K562 (cell line): Measurements from ENCODE around the gene MAN2B1.

ENCODE experiments used
- CBFA2T2 ChIP-seq: fragments of 450-650 bp; conservative IDR thresholded peaks from 2 replicates; pipeline ENCODE4 v1.6.1; 2017; ENCODE audit warnings: mild to moderate bottlenecking
- ETV1 ChIP-seq: fragments of 450-650 bp; conservative IDR thresholded peaks from 2 replicates; pipeline ENCODE4 v1.6.1; 2016; ENCODE audit warnings: missing genetic modification characterization, control low read depth, low read depth, missing compliant biosample characterization
- HCFC1 ChIP-seq: IDR thresholded peaks from 2 replicates; pipeline ENCODE4 v1.6.1; 2012; ENCODE audit warnings: low read depth, low read length, improper control_type of control experiment
- MAFK ChIP-seq: IDR thresholded peaks from 2 replicates; pipeline ENCODE4 v1.6.1; 2011; ENCODE audit warnings: low read length, improper control_type of control experiment
- SAFB ChIP-seq: fragments of 200-400 bp; formaldehyde crosslinking; IDR thresholded peaks from 2 replicates; pipeline ENCODE4 v1.6.1; 2017; ENCODE audit warnings: low read depth, low read length, borderline replicate concordance
- SIN3A ChIP-seq, 2 experiments: fragments of 150-350 bp in 1 of 2; IDR thresholded peaks; 2 replicates each; pipeline ENCODE4 v1.6.1; 2011 to 2016; ENCODE audit warnings: borderline replicate concordance in 2 of 2, low read depth in 2 of 2, low read length in 2 of 2, mild to moderate bottlenecking in 2 of 2, moderate library complexity in 2 of 2; ENCODE audit not compliant: control insufficient read depth in 1 of 2
- USF2 ChIP-seq: sonication (generic); formaldehyde crosslinking; IDR thresholded peaks from 2 replicates; pipeline ENCODE4 v1.5.0; 2020; ENCODE audit warnings: missing genetic modification reagents
- ZNF398 ChIP-seq: fragments of 250-450 bp; sonication (Bioruptor Pico); IDR thresholded peaks from 2 replicates; pipeline ENCODE4 v1.8.0; 2021; ENCODE audit warnings: moderate library complexity, mild to moderate bottlenecking, inconsistent platforms
- ZNF592 ChIP-seq: fragments of 450-650 bp; IDR thresholded peaks from 2 replicates; pipeline ENCODE4 v1.6.1; 2017; ENCODE audit warnings: antibody characterized with exemption, mild to moderate bottlenecking
- TF ChIP-seq, protein P1 (sequence below): fragments of 450-650 bp; conservative IDR thresholded peaks from 2 replicates; pipeline ENCODE4 v1.6.1; 2016; ENCODE audit warnings: missing genetic modification characterization, low read depth, mild to moderate bottlenecking, control low read depth, missing compliant biosample characterization
- TF ChIP-seq, protein P2 (sequence below): fragments of 250-450 bp; sonication (Bioruptor Pico); IDR thresholded peaks from 2 replicates; pipeline ENCODE4 v1.8.0; 2022; ENCODE audit warnings: inconsistent platforms, mild to moderate bottlenecking, moderate library complexity, borderline replicate concordance

GRCh38 chr19:12692960-12693359 lies 26.4 kb upstream of the MAN2B1 start:
- TF ChIP-seq MAFK (no peak), ZNF398 (CRISPR knock-in tag) (no peak), SAFB (no peak), ETV1 (tag) (no peak), SIN3A (IDR thresholded peaks at IDR 0.05; ENCODE audit: borderline replicate concordance in 2 of 2, control insufficient read depth in 1 of 2, low read depth in 2 of 2, low read length in 2 of 2) (no peak), ZNF592 (no peak), USF2 (CRISPR knock-in tag) (no peak), HCFC1 (no peak), CBFA2T2 (no peak)
- TF ChIP-seq, protein P1, sequence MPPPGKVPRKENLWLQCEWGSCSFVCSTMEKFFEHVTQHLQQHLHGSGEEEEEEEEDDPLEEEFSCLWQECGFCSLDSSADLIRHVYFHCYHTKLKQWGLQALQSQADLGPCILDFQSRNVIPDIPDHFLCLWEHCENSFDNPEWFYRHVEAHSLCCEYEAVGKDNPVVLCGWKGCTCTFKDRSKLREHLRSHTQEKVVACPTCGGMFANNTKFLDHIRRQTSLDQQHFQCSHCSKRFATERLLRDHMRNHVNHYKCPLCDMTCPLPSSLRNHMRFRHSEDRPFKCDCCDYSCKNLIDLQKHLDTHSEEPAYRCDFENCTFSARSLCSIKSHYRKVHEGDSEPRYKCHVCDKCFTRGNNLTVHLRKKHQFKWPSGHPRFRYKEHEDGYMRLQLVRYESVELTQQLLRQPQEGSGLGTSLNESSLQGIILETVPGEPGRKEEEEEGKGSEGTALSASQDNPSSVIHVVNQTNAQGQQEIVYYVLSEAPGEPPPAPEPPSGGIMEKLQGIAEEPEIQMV, result no peak
- TF ChIP-seq, protein P2, sequence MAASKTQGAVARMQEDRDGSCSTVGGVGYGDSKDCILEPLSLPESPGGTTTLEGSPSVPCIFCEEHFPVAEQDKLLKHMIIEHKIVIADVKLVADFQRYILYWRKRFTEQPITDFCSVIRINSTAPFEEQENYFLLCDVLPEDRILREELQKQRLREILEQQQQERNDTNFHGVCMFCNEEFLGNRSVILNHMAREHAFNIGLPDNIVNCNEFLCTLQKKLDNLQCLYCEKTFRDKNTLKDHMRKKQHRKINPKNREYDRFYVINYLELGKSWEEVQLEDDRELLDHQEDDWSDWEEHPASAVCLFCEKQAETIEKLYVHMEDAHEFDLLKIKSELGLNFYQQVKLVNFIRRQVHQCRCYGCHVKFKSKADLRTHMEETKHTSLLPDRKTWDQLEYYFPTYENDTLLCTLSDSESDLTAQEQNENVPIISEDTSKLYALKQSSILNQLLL (CRISPR knock-in tag), result no peak
